B cell (primary cell): ENCODE measurements around the gene HYAL2. TPM values are rescaled to one million over a fixed set of nuclear protein-coding genes. Genes with fewer than 3 reads are reported as not detected.

Experiments used
- ATAC-seq: fragments of 200-7000 bp; cut with Tn5 transposase; one replicate; pipeline ENCODE4 v1.10.0; 2021; ENCODE audit warnings: low read depth, mild to moderate bottlenecking, moderate number of reproducible peaks, moderate library complexity
- CTCF ChIA-PET: fragments of 350-600 bp; sonication (Branson Sonifier 250); formaldehyde crosslinking; loops from one replicate; lab custom pipeline; 2021; ENCODE audit warnings: antibody characterized with exemption, inconsistent platforms; lab: Charles Lee
- POLR2A ChIA-PET: fragments of 350-600 bp; sonication (Branson Sonifier 250); formaldehyde crosslinking; loops from one replicate; lab custom pipeline; 2021; ENCODE audit warnings: antibody characterized with exemption; lab: Charles Lee
- DNase-seq: peaks from one replicate; pipeline ENCODE4 v3.0.0; 2013
- H2AFZ ChIP-seq: 2 replicates; pipeline ENCODE4 v1.6.1; 2012; ENCODE audit warnings: mild to moderate bottlenecking, low read depth, low read length; ENCODE audit not compliant: insufficient read depth, poor library complexity, severe bottlenecking
- H3K27ac ChIP-seq, 2 donors: 1 replicate in 1 of 2; 2 replicates in 1 of 2; pipeline ENCODE4 v1.5.1; 2012 to 2013; ENCODE audit warnings: low read length in 2 of 2, mild to moderate bottlenecking in 2 of 2, moderate library complexity in 1 of 2
- H3K27me3 ChIP-seq, 4 experiments: fragments of 200-600 bp in 1 of 4; sonication (generic) in 1 of 4; replicated peaks in 1 of 4; 1 replicate in 2 of 4; 2 replicates in 2 of 4; pipeline versions ENCODE4 v1.6.1 to v1.7.0; 2013 to 2016; ENCODE audit warnings: low read length in 3 of 4, mild to moderate bottlenecking in 2 of 4, mixed read lengths in 1 of 4, moderate library complexity in 1 of 4; ENCODE audit not compliant: insufficient read depth in 4 of 4, control insufficient read depth in 3 of 4; ENCODE audit errors: control extremely low read depth in 1 of 4
- H3K36me3 ChIP-seq, 2 experiments: replicated peaks in 1 of 2; 1 replicate in 1 of 2; 2 replicates in 1 of 2; pipeline versions ENCODE4 v1.6.1 to v1.7.1; 2013; ENCODE audit warnings: low read length in 1 of 2; ENCODE audit not compliant: insufficient read depth in 2 of 2, control insufficient read depth in 1 of 2; ENCODE audit errors: control extremely low read depth in 1 of 2, extremely low read depth in 1 of 2
- H3K4me1 ChIP-seq, 2 donors: fragments of 200-600 bp in 1 of 2; sonication (generic) in 1 of 2; 1 replicate in 1 of 2; 2 replicates in 1 of 2; pipeline versions ENCODE4 v1.5.1 to v1.6.1; 2013 to 2017; ENCODE audit warnings: low read length in 2 of 2; ENCODE audit not compliant: control insufficient read depth in 2 of 2, insufficient read depth in 2 of 2
- H3K4me2 ChIP-seq: replicated peaks from 2 replicates; pipeline ENCODE3; 2012; ENCODE audit warnings: mild to moderate bottlenecking, low read depth, low read length; ENCODE audit not compliant: poor library complexity, severe bottlenecking
- H3K4me3 ChIP-seq, 5 experiments: fragments of 200-600 bp in 1 of 5; sonication (generic) in 1 of 5; 1 replicate in 3 of 5; 2 replicates in 2 of 5; pipeline versions ENCODE4 v1.5.1 to v1.7.0; 2011 to 2016; ENCODE audit warnings: low read length in 4 of 5, mild to moderate bottlenecking in 4 of 5, low read depth in 2 of 5, control low read depth in 1 of 5, moderate library complexity in 1 of 5; ENCODE audit not compliant: insufficient read depth in 1 of 5; ENCODE audit errors: control extremely low read depth in 1 of 5, extremely low read depth in 1 of 5
- H3K79me2 ChIP-seq: fragments of 200-600 bp; sonication (generic); one replicate; pipeline ENCODE4 v1.6.0; 2016; ENCODE audit warnings: low read length; ENCODE audit not compliant: control insufficient read depth, insufficient read depth
- H3K9ac ChIP-seq: fragments of 200-600 bp; sonication (generic); 2 replicates; pipeline ENCODE4 v1.6.1; 2017; ENCODE audit warnings: mild to moderate bottlenecking, low read length, moderate library complexity
- H3K9me3 ChIP-seq, 3 donors: one replicate each; pipeline versions ENCODE4 v1.6.1 to v1.7.1; 2013; ENCODE audit warnings: low read length in 2 of 3; ENCODE audit not compliant: control insufficient read depth in 2 of 3, insufficient read depth in 1 of 3; ENCODE audit errors: control extremely low read depth in 1 of 3
- H4K20me1 ChIP-seq: 2 replicates; pipeline ENCODE4 v1.6.0; 2012; ENCODE audit warnings: mild to moderate bottlenecking, low read length; ENCODE audit not compliant: insufficient read depth, control insufficient read depth, poor library complexity, severe bottlenecking
- H3K27ac Mint-ChIP-seq: one replicate; pipeline ENCODE4 v1.8.0; 2021; ENCODE audit warnings: mixed read lengths
- H3K27me3 Mint-ChIP-seq: one replicate; pipeline ENCODE4 v1.8.0; 2021; ENCODE audit warnings: mixed read lengths
- H3K4me1 Mint-ChIP-seq: one replicate; pipeline ENCODE4 v1.8.0; 2021; ENCODE audit warnings: mixed read lengths
- H3K4me3 Mint-ChIP-seq: one replicate; pipeline ENCODE4 v1.8.0; 2021; ENCODE audit warnings: mixed read lengths
- H3K9me3 Mint-ChIP-seq: one replicate; pipeline ENCODE4 v1.8.0; 2022; ENCODE audit warnings: mixed read lengths; ENCODE audit not compliant: insufficient read depth
- CTCF ChIP-seq: fragments of 200-600 bp; IDR thresholded peaks from one replicate; pipeline ENCODE4 v1.8.0; 2022; ENCODE audit warnings: antibody characterized with exemption, mild to moderate bottlenecking
- EZH2 ChIP-seq: IDR thresholded peaks from 2 replicates; pipeline ENCODE4 v1.6.1; 2012; ENCODE audit warnings: borderline replicate concordance, low read depth, mild to moderate bottlenecking, moderate library complexity, low read length; ENCODE audit not compliant: insufficient read depth, poor library complexity, severe bottlenecking
- WGBS: methylation state at CpG from one replicate; pipeline ENCODE4 v1.1.5; 2013; ENCODE audit warnings: missing lambda C conversion rate; ENCODE audit not compliant: insufficient coverage; 5-methylcytosine and 5-hydroxymethylcytosine counted together
- intact Hi-C: fragments of 100-400 bp; cut with micrococcal nuclease; formaldehyde crosslinking; loops from one replicate; pipeline ENCODE4 v1.10.0; 2022
- polyA plus RNA-seq: library from polyadenylated mRNA; depleted of rRNA; stranded (reverse); fragments of >200 nt; gene quantifications from 2 replicates; pipeline ENCODE4 v1.2.3, GENCODE V29; 2012
- total RNA-seq, 2 donors: library from RNA; stranded (reverse); fragments of 120-200 nt in 1 of 2; gene quantifications; 1 replicate in 1 of 2; 2 replicates in 1 of 2; pipeline versions ENCODE4 v1.2.3 to v1.2.4, GENCODE V29; 2013 to 2022

Gene HYAL2
- total and polyA plus RNA-seq, 2 donors (not counting 1 experiment from before 2014, with no cell fraction given): 4.2 to 5.1 TPM

- H3K9ac ChIP-seq: no peak overlapping the region
- H3K9me3 ChIP-seq: no peaks in the 10 kb centered on the region
- H4K20me1 ChIP-seq: no peaks in the 10 kb centered on the region
- peaks cover 12% of the 10 kb centered on the region for H3K27me3 Mint-ChIP-seq
- H2AFZ ChIP-seq: no peak overlapping the region
- no peaks in the 10 kb centered on the region for H3K27me3 ChIP-seq
- DNase-seq: no peak
- H3K9me3 Mint-ChIP-seq: no peaks in the 10 kb centered on the region
- ChIA-PET CTCF (no interaction called here), POLR2A (interaction anchor here (0.7 kb wide), 1 partner anchor 351 kb away, joined by 4 read pairs; no protein-coding TSS in a partner anchor)
- no peak overlapping the region for H3K4me2 ChIP-seq
- intact Hi-C loops: no loop called here
- H3K36me3 ChIP-seq: no peaks in the 10 kb centered on the region
- H3K4me3 Mint-ChIP-seq: no peak overlapping the region
- H3K4me3 ChIP-seq: no peak overlapping the region
- ATAC-seq: no peak
- no peak for TF ChIP-seq CTCF
- no peak for TF ChIP-seq EZH2
- WGBS: 88% methylated on average over 3 of the region's 3 CpGs
- peaks cover 3% of the 10 kb centered on the region for H3K4me1 Mint-ChIP-seq
- no peak overlapping the region for H3K27ac ChIP-seq
- no peaks in the 10 kb centered on the region for H3K79me2 ChIP-seq
- H3K27ac Mint-ChIP-seq: no peak overlapping the region
- H3K4me1 ChIP-seq: peaks cover 2 to 4% of the 10 kb centered on the region in 2 donors
These were observed 48.7 kb upstream of the HYAL2 start for GRCh38 chr3:50371133-50371685.

- Histone ChIP-seq H3K27ac (no peak overlapping the region), H3K4me2 (no peak overlapping the region), H3K4me1 (peaks cover 8 to 10% of the 10 kb centered on the region in 2 donors), H3K4me3 (no peak overlapping the region), H3K36me3 (no peaks in the 10 kb centered on the region), H3K9me3 (no peaks in the 10 kb centered on the region), H4K20me1 (no peaks in the 10 kb centered on the region), H3K79me2 (no peaks in the 10 kb centered on the region), H3K27me3 (peaks cover 0 to 3% (median 0%) of the 10 kb centered on the region in 4 experiments), H3K9ac (no peak overlapping the region), H2AFZ (no peak overlapping the region)
- Mint-ChIP-seq H3K27me3 (peaks cover 12% of the 10 kb centered on the region), H3K4me1 (peaks cover 9% of the 10 kb centered on the region), H3K9me3 (no peaks in the 10 kb centered on the region), H3K4me3 (no peak overlapping the region), H3K27ac (no peak overlapping the region)
- TF ChIP-seq CTCF (no peak), EZH2 (no peak)
- DNase-seq: no peak
- POLR2A ChIA-PET: interaction anchor here (0.7 kb wide), 1 partner anchor 351 kb away, joined by 4 read pairs; no protein-coding TSS in a partner anchor
- 83% methylated on average over 9 of the region's 14 CpGs for WGBS
- CTCF ChIA-PET: no interaction called here
- ATAC-seq: no peak
- intact Hi-C loops: no loop called here
These were observed 48.0 kb upstream of the HYAL2 start for GRCh38 chr3:50370594-50370993.
